DMS53 treated with DMSO at 0.1 percent for 48 hours (cell line): ENCODE data around the gene DUOX1.

Experiments used
- DNase-seq: peaks from one replicate; lab custom pipeline; 2025; ENCODE audit not compliant: unreplicated experiment; lab: John Stamatoyannopoulos, UW

The DUOX1 gene

GRCh38 chr15:45185903-45186770 lies 56.3 kb downstream of the DUOX1 start:
- DNase-seq = no peak

GRCh38 chr15:45186771-45187577 lies 57.2 kb downstream of the DUOX1 start:
- DNase-seq = no peak

- no peak for DNase-seq
These were observed 57.7 kb downstream of the DUOX1 start for GRCh38 chr15:45187578-45187893.

GRCh38 chr15:45187894-45188830 lies 58.4 kb downstream of the DUOX1 start, which contains the start of gene SHF:
Gene SHF, minus strand, starts transcription at chr15:45187966. Its CDS starts 15 bp downstream, at chr15:45187951.
- peak; percentile 11 for DNase-seq

- no peak for DNase-seq
These were observed 67.7 kb downstream of the DUOX1 start for GRCh38 chr15:45197512-45197911.

GRCh38 chr15:45198337-45199135 lies 68.7 kb downstream of the DUOX1 start:
- DNase-seq = peak; percentile 94

- peak; percentile 26 for DNase-seq
These were observed 69.5 kb downstream of the DUOX1 start for GRCh38 chr15:45199136-45199810.

GRCh38 chr15:45200001-45200798 lies 70.4 kb downstream of the DUOX1 start:
- peak; percentile 76 for DNase-seq

GRCh38 chr15:45200799-45201556 lies 71.2 kb downstream of the DUOX1 start:
- DNase-seq = peak; percentile 85

- no peak for DNase-seq
These were observed 71.7 kb downstream of the DUOX1 start for GRCh38 chr15:45201557-45201859.

- no peak for DNase-seq
These were observed 72.1 kb downstream of the DUOX1 start for GRCh38 chr15:45201869-45202268.

GRCh38 chr15:45203182-45203581 lies 73.4 kb downstream of the DUOX1 start:
- DNase-seq = no peak

- DNase-seq = peak; percentile 62
These were observed 75.4 kb downstream of the DUOX1 start for GRCh38 chr15:45205192-45205591.

GRCh38 chr15:45212493-45212892 lies 82.7 kb downstream of the DUOX1 start:
- no peak for DNase-seq
